CD14-positive monocyte (primary cell): Measurements from ENCODE around the gene MSI2. TPM values are rescaled to one million over a fixed set of nuclear protein-coding genes. Genes with fewer than 3 reads are reported as not detected.

Experiments used
- DNase-seq, 3 donors: peaks; one replicate each; pipeline ENCODE4 v3.0.0-alpha.2; 2011 to 2022
- H2AFZ ChIP-seq: 2 replicates; pipeline ENCODE4 v1.6.0; 2012; ENCODE audit warnings: mild to moderate bottlenecking, low read depth, low read length, inconsistent platforms; ENCODE audit not compliant: insufficient read depth, poor library complexity, severe bottlenecking
- H3K27ac ChIP-seq, 2 donors: 1 replicate in 1 of 2; 2 replicates in 1 of 2; pipeline ENCODE4 v1.5.1; 2012 to 2013; ENCODE audit warnings: low read length in 2 of 2, control low read depth in 1 of 2, inconsistent platforms in 1 of 2, low read depth in 1 of 2, mild to moderate bottlenecking in 1 of 2
- H3K27me3 ChIP-seq, 2 donors: one replicate each; pipeline versions ENCODE4 v1.6.0 to v1.6.1; 2011 to 2013; ENCODE audit warnings: low read length in 2 of 2; ENCODE audit not compliant: control insufficient read depth in 2 of 2, insufficient read depth in 2 of 2
- H3K36me3 ChIP-seq, 2 donors: replicated peaks in 1 of 2; 1 replicate in 1 of 2; 2 replicates in 1 of 2; pipeline versions ENCODE4 v1.5.1 to v1.6.1; 2012 to 2013; ENCODE audit warnings: low read length in 2 of 2, control low read depth in 1 of 2, inconsistent platforms in 1 of 2, mild to moderate bottlenecking in 1 of 2; ENCODE audit not compliant: insufficient read depth in 2 of 2, control insufficient read depth in 1 of 2
- H3K4me1 ChIP-seq, 2 donors: 1 replicate in 1 of 2; 2 replicates in 1 of 2; pipeline versions ENCODE4 v1.5.1 to v1.6.1; 2012 to 2013; ENCODE audit warnings: low read length in 2 of 2, control low read depth in 1 of 2, inconsistent platforms in 1 of 2, mild to moderate bottlenecking in 1 of 2, moderate library complexity in 1 of 2; ENCODE audit not compliant: insufficient read depth in 2 of 2, control insufficient read depth in 1 of 2
- H3K4me2 ChIP-seq: replicated peaks from 2 replicates; pipeline ENCODE3; 2012; ENCODE audit warnings: low read length, moderate library complexity, mild to moderate bottlenecking; ENCODE audit not compliant: poor library complexity, severe bottlenecking; ENCODE audit errors: extremely low read depth
- H3K4me3 ChIP-seq, 3 experiments: fragments of 200-600 bp in 1 of 3; sonication (generic) in 1 of 3; replicated peaks in 1 of 3; 1 replicate in 2 of 3; 2 replicates in 1 of 3; pipeline ENCODE4 v1.5.1; 2011 to 2013; ENCODE audit warnings: low read length in 3 of 3, mild to moderate bottlenecking in 3 of 3, control low read depth in 2 of 3, low read depth in 2 of 3, inconsistent platforms in 1 of 3, moderate library complexity in 1 of 3
- H3K79me2 ChIP-seq: 2 replicates; pipeline ENCODE4 v1.6.0; 2012; ENCODE audit warnings: mild to moderate bottlenecking, control low read depth, inconsistent platforms, low read length, moderate library complexity; ENCODE audit not compliant: insufficient read depth
- H3K9ac ChIP-seq: 2 replicates; pipeline ENCODE4 v1.6.0; 2017; ENCODE audit warnings: low read length, mild to moderate bottlenecking; ENCODE audit not compliant: insufficient read depth, poor library complexity, severe bottlenecking
- H3K9me3 ChIP-seq, 2 donors: replicated peaks in 1 of 2; 1 replicate in 1 of 2; 2 replicates in 1 of 2; pipeline versions ENCODE4 v1.5.1 to v1.6.1; 2012 to 2013; ENCODE audit warnings: low read length in 2 of 2, control low read depth in 1 of 2; ENCODE audit not compliant: control insufficient read depth in 1 of 2, insufficient read depth in 1 of 2
- H4K20me1 ChIP-seq: 2 replicates; pipeline ENCODE4 v1.6.0; 2012; ENCODE audit warnings: mild to moderate bottlenecking, low read length, control low read depth, moderate library complexity; ENCODE audit not compliant: insufficient read depth
- H3K27ac Mint-ChIP-seq, 7 donors: one replicate each; pipeline ENCODE4 v1.8.0; 2020; ENCODE audit warnings: mild to moderate bottlenecking in 7 of 7, mixed read lengths in 7 of 7, moderate library complexity in 6 of 7, inconsistent platforms in 2 of 7
- H3K27me3 Mint-ChIP-seq, 3 donors: one replicate each; pipeline ENCODE4 v1.8.0; 2021 to 2022; ENCODE audit warnings: low read depth in 3 of 3, mild to moderate bottlenecking in 3 of 3, mixed read lengths in 3 of 3, moderate library complexity in 3 of 3, inconsistent platforms in 1 of 3
- H3K36me3 Mint-ChIP-seq, 2 donors: one replicate each; pipeline ENCODE4 v1.8.0; 2020; ENCODE audit warnings: mixed read lengths in 2 of 2, inconsistent platforms in 1 of 2, mild to moderate bottlenecking in 1 of 2
- H3K4me1 Mint-ChIP-seq: one replicate; pipeline ENCODE4 v1.8.0; 2020; ENCODE audit warnings: mild to moderate bottlenecking, mixed read lengths
- H3K4me3 Mint-ChIP-seq, 2 donors: one replicate each; pipeline ENCODE4 v1.8.0; 2020; ENCODE audit warnings: mild to moderate bottlenecking in 2 of 2, mixed read lengths in 2 of 2, moderate library complexity in 1 of 2
- H3K9me3 Mint-ChIP-seq, 7 donors: one replicate each; pipeline ENCODE4 v1.8.0; 2020 to 2022; ENCODE audit warnings: mixed read lengths in 7 of 7, mild to moderate bottlenecking in 6 of 7, moderate library complexity in 6 of 7, inconsistent platforms in 2 of 7
- WGBS: methylation state at CpG from one replicate; pipeline ENCODE4 v1.1.5; 2013; ENCODE audit warnings: missing lambda C conversion rate; ENCODE audit not compliant: insufficient coverage; 5-methylcytosine and 5-hydroxymethylcytosine counted together
- intact Hi-C, 2 donors: fragments of 100-400 bp; cut with micrococcal nuclease; formaldehyde crosslinking; loops; one replicate each; pipeline versions ENCODE4 v1.15.0 to v1.15.1; 2023
- polyA plus RNA-seq, 3 donors: library from polyadenylated mRNA; depleted of rRNA in 1 of 3; unstranded in 2 of 3; stranded (reverse) in 1 of 3; fragments of 300-500 nt in 2 of 3; fragments of >200 nt in 1 of 3; fragmentation: Illumina TruSeq in 2 of 3; gene quantifications; 1 replicate in 2 of 3; 2 replicates in 1 of 3; pipeline ENCODE4 v1.2.3, GENCODE V29; 2012 to 2021
- TF ChIP-seq, protein P1 (sequence below): fragments of 200-600 bp; IDR thresholded peaks from one replicate; pipeline ENCODE4 v1.8.0; 2022; ENCODE audit warnings: antibody characterized with exemption, mild to moderate bottlenecking

Gene MSI2
- polyA plus RNA-seq, 3 donors = 0.20 to 6.6 (median 0.37) TPM

GRCh38 chr17:57327176-57327970 lies 71.0 kb downstream of the MSI2 start:
- intact Hi-C loops = no loop called here
- Histone ChIP-seq H3K9ac (no peak overlapping the region), H3K4me3 (no peak overlapping the region), H2AFZ (no peak overlapping the region), H4K20me1 (peaks cover 4% of the 10 kb centered on the region), H3K36me3 (no peaks in the 10 kb centered on the region), H3K4me2 (no peak overlapping the region), H3K79me2 (no peaks in the 10 kb centered on the region), H3K4me1 (no peaks in the 10 kb centered on the region), H3K27me3 (no peaks in the 10 kb centered on the region), H3K9me3 (no peaks in the 10 kb centered on the region), H3K27ac (no peak overlapping the region)
- 97% methylated on average over 4 of the region's 6 CpGs for WGBS
- H3K4me1 Mint-ChIP-seq = no peaks in the 10 kb centered on the region
- no peak overlapping the region for H3K27ac Mint-ChIP-seq
- H3K4me3 Mint-ChIP-seq = no peak overlapping the region
- TF ChIP-seq, protein P1, sequence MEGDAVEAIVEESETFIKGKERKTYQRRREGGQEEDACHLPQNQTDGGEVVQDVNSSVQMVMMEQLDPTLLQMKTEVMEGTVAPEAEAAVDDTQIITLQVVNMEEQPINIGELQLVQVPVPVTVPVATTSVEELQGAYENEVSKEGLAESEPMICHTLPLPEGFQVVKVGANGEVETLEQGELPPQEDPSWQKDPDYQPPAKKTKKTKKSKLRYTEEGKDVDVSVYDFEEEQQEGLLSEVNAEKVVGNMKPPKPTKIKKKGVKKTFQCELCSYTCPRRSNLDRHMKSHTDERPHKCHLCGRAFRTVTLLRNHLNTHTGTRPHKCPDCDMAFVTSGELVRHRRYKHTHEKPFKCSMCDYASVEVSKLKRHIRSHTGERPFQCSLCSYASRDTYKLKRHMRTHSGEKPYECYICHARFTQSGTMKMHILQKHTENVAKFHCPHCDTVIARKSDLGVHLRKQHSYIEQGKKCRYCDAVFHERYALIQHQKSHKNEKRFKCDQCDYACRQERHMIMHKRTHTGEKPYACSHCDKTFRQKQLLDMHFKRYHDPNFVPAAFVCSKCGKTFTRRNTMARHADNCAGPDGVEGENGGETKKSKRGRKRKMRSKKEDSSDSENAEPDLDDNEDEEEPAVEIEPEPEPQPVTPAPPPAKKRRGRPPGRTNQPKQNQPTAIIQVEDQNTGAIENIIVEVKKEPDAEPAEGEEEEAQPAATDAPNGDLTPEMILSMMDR = no peak
- peaks cover 0 to 3% (median 2%) of the 10 kb centered on the region in 3 donors for H3K27me3 Mint-ChIP-seq
- peaks cover 0 to 2% (median 0%) of the 10 kb centered on the region in 7 donors for H3K9me3 Mint-ChIP-seq
- H3K36me3 Mint-ChIP-seq = peaks cover 0 to 13% of the 10 kb centered on the region in 2 donors
- DNase-seq = no peak

DNA sequence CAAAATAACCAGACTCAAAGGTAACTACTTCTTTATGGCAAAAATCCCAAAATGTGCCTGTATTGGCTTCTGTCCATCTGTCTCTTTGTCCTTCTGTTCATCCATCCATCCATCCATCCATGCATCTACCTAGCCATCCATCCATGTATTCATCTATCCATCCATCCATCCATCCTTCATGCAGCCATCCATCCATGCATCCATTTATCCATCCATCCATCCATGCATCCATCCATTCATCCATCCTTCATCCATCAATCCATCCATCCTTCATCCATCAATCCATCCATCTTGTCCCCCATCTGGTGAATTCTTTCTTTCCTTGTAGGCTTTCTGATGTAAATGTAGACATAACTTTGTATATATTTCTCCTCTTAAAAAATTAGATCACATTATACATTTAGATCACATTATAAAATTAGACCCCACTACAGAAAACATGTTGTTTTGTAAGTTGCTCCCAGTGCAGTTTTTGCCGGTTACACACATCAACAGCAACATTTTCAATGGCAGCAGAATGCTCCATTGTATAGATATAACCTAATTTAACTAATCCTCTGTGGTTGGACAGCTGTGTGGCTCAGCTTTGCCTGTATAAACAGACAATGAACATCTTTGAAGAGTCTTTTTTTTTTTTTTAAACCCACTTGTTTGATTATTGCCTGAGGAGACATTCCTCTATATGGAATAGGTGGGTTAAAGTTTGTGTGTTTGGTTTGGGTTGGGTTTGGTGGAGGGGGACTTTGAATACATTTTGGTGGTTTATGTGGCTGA lies 72.0 kb downstream of the MSI2 start:
- WGBS = no CpG with 5 or more reads among the region's 1 CpG
- no peak overlapping the region for H3K27ac ChIP-seq
- no peaks in the 10 kb centered on the region for H3K79me2 ChIP-seq
- no peak overlapping the region for H2AFZ ChIP-seq
- Mint-ChIP-seq H3K9me3 (peaks cover 0 to 2% (median 0%) of the 10 kb centered on the region in 7 donors), H3K4me1 (no peaks in the 10 kb centered on the region), H3K27ac (no peak overlapping the region), H3K27me3 (peaks cover 0 to 5% (median 2%) of the 10 kb centered on the region in 3 donors), H3K36me3 (peaks cover 0 to 13% of the 10 kb centered on the region in 2 donors), H3K4me3 (no peak overlapping the region)
- no peak overlapping the region for H3K4me2 ChIP-seq
- intact Hi-C loops = no loop called here
- no peak overlapping the region for H3K4me3 ChIP-seq
- H3K36me3 ChIP-seq = no peaks in the 10 kb centered on the region
- no peaks in the 10 kb centered on the region for H3K9me3 ChIP-seq
- H3K27me3 ChIP-seq = no peaks in the 10 kb centered on the region
- DNase-seq = no peak
- no peak overlapping the region for H3K9ac ChIP-seq
- no peaks in the 10 kb centered on the region for H3K4me1 ChIP-seq
- TF ChIP-seq, protein P1 = no peak
- H4K20me1 ChIP-seq = peaks cover 4% of the 10 kb centered on the region
